ENCODE measurements around the gene RAB11FIP4.
A peak's percentile ranks its signal among the peaks of the same experiment; 100 is the strongest.

RAB11FIP4 gene

DNA sequence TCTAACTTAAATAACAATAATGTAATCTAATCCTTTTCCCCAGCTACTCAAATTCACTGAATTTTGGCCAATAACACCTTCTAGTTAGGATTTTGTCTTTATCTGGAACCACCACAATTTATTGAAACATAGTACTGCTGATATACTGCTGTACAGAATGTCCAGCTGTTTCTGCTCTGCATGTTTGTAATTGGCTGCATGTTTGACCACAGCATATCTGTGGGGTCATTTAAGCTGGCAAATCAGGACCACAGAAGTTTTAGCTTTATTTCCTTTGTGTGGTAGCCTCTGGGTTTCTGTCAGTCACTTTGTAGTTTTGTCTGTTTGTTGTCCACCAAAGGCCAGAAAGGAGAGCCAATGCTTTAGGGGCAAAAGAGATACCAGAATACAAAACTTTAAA is 22.2 kb upstream of the RAB11FIP4 start:
- peaks cover 26 to 28% of the 10 kb centered on the region in 2 experiments for H3K36me3 ChIP-seq (ENCODE audit: control insufficient read depth in 2 of 2, insufficient read depth in 1 of 2, low read length in 2 of 2)
- ChIA-PET POLR2A (no interaction called here), CTCF (interaction anchor here (0.5 to 0.8 kb wide), 3 partner anchors 19 to 153 kb away, joined by 3 to 7 read pairs (median 3); no protein-coding TSS in a partner anchor)
- TF ChIP-seq ZNF132 (tag by site-specific recombination; IDR thresholded peaks at IDR 0.05; ENCODE audit: borderline replicate concordance) (no peak), ZSCAN23 (tag by site-specific recombination; IDR thresholded peaks at IDR 0.05) (no peak), ZBTB48 (tag by site-specific recombination; IDR thresholded peaks at IDR 0.05) (no peak)
- 0 out of 2 replicates have a peak, but pooled peaks cover 8% of the 10 kb centered on the region for H3K4me1 ChIP-seq (ENCODE audit: control insufficient read depth, insufficient read depth, low read length)
- H3K4me3 ChIP-seq (ENCODE audit: low read depth, low read length): no peak overlapping the region
- 0 out of 2 replicates have a peak overlapping the region, but pooled peaks have one; percentile 26 for H3K27ac ChIP-seq (ENCODE audit: extremely low read depth, low read depth, low read length)
- H3K9me3 ChIP-seq (ENCODE audit: control insufficient read depth, insufficient read depth, low read depth, low read length): no peaks in the 10 kb centered on the region

DNA sequence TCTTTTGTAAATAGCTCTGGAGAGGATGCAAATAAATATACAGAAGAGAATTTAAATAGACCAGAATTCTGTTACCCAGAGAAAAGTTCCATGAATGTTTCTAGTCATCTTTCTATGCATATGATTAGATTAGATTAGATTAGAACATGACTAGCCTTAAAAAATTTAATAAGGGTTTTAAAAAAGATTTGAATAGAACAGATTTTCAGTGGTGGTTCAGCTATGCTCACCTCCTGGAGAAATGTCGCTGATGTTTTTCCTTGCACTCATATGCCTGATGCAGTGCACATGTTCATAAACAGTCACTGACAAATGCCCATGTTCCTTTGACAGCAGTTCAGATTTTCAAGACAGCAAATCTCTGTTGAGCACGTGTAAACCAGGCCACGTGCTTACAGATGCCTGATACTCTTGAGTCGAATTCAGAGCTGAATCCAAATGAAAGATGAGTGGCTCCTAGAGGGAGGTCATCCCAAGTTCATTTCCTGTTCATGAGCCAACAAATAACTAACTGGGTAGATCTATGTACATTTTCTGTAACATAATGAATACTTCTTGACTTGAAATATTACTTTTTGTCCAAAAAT is 19.9 kb upstream of the RAB11FIP4 start:
- 0 out of 2 replicates have a peak, but pooled peaks cover 8% of the 10 kb centered on the region for H3K4me1 ChIP-seq (ENCODE audit: control insufficient read depth, insufficient read depth, low read length)
- H3K27ac ChIP-seq (ENCODE audit: extremely low read depth, low read depth, low read length): no peak overlapping the region

DNA sequence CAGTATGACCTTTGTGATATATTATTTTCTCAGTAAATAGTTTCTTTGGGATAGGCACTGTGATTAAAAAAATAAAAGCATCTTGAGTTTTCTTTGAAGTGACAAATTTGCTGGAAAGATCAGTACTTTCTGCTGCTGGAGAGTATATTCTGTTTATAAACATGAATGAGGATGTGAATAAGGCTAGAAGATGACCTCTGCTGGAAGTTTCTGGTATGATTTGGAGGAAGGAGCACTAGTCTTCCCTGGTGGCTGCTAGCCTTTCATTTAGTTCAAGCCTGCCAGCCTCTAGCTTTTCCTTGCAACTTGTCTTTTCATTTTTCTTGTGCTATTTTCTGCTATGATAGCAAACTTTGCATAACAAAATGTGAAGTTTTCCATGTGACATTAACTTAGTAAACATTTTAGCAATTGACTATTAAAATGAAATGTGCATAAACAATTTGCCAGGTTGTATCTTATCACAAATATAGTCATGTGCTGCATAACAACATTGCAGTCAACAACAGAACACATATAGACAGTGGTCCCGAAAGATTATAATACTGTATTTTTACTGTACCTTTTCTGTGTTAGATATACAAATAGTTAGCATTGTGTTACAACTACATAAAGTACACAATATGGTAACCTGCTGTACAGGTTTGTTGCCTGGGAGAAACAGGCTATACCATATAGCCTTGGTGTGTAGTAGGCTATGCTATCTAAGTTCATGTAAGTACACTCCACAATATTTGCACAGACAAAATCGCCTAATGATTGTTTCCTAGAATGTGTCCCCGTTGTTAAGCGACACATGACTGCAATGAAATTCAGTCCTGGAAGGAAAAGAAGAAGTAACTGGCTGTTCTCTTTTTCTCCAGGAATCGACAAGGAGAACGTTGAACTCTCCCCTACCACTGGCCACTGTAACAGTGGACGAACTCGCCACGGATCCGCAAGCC is 18.1 kb upstream of the RAB11FIP4 start:
- no peak for TF ChIP-seq ZNF10 (tag by site-specific recombination; IDR thresholded peaks at IDR 0.05)
- peak; percentile 68 for TF ChIP-seq ZNF654 (tag by site-specific recombination; IDR thresholded peaks at IDR 0.05; ENCODE audit: low read depth)
- TF ChIP-seq IKZF3 (tag by site-specific recombination; IDR thresholded peaks at IDR 0.05): no peak
- peak; percentile 36; the same call in 1 of the 2 replicates for TF ChIP-seq PRDM1 (tag by site-specific recombination; IDR thresholded peaks at IDR 0.05)
- no peak for TF ChIP-seq GFI1B (tag by site-specific recombination; IDR thresholded peaks at IDR 0.05)
- TF ChIP-seq KLF8 (tag by site-specific recombination; IDR thresholded peaks at IDR 0.05): no peak
- TF ChIP-seq ZIC2 (tag by site-specific recombination; IDR thresholded peaks at IDR 0.05): no peak
- ChIA-PET CTCF (interaction anchor here (0.5 to 1.9 kb wide), 19 partner anchors 10 to 479 kb away, joined by 3 to 8 read pairs (median 3); no protein-coding TSS in a partner anchor), POLR2A (no interaction called here)
- peaks cover 18 to 32% of the 10 kb centered on the region in 2 experiments; a peak in 2 of 3 replicates for H3K36me3 ChIP-seq (ENCODE audit: control insufficient read depth in 2 of 2, insufficient read depth in 1 of 2, low read length in 2 of 2)
- no peaks in the 10 kb centered on the region for H3K9me3 ChIP-seq (ENCODE audit: control insufficient read depth, insufficient read depth, low read depth, low read length)
- H3K4me1 ChIP-seq (ENCODE audit: control insufficient read depth, insufficient read depth, low read length): 0 out of 2 replicates have a peak, but pooled peaks cover 8% of the 10 kb centered on the region
- H3K4me3 ChIP-seq (ENCODE audit: low read depth, low read length): no peak overlapping the region
- no peak overlapping the region for H3K27ac ChIP-seq (ENCODE audit: extremely low read depth, low read depth, low read length)

More for the DNA sequence above, 19.9 kb upstream of the RAB11FIP4 start:
- CTCF ChIA-PET: interaction anchor here (0.5 to 1.9 kb wide), 9 partner anchors 9 to 1297 kb away, joined by 3 to 8 read pairs (median 5); no protein-coding TSS in a partner anchor
- POLR2A ChIA-PET: interaction anchor here (0.6 to 0.7 kb wide), 2 partner anchors 11 to 974 kb away, joined by 3 read pairs; no protein-coding TSS in a partner anchor
- H3K36me3 ChIP-seq (ENCODE audit: control insufficient read depth in 2 of 2, insufficient read depth in 1 of 2, low read length in 2 of 2): peaks cover 25 to 29% of the 10 kb centered on the region in 2 experiments
- TF ChIP-seq ZFP41 (tag by site-specific recombination; IDR thresholded peaks at IDR 0.05; ENCODE audit: borderline replicate concordance) (no peak), ZBTB17 (tag by site-specific recombination; IDR thresholded peaks at IDR 0.05) (peak; percentile 86)
- no peak overlapping the region for H3K4me3 ChIP-seq (ENCODE audit: low read depth, low read length)
- H3K9me3 ChIP-seq (ENCODE audit: control insufficient read depth, insufficient read depth, low read depth, low read length): no peaks in the 10 kb centered on the region

DNA sequence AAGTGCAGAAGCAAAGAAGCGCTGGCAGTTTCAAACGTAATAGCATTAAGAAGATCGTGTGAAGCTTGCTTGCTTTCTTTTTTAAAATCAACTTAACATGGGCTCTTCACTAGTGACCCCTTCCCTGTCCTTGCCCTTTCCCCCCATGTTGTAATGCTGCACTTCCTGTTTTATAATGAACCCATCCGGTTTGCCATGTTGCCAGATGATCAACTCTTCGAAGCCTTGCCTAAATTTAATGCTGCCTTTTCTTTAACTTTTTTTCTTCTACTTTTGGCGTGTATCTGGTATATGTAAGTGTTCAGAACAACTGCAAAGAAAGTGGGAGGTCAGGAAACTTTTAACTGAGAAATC is 17.4 kb upstream of the RAB11FIP4 start:
- CTCF ChIA-PET: interaction anchor here (0.7 to 1.0 kb wide), 2 partner anchors 63 to 469 kb away, joined by 3 read pairs; no protein-coding TSS in a partner anchor
- Histone ChIP-seq H3K9me3 (ENCODE audit: control insufficient read depth, insufficient read depth, low read depth, low read length) (no peaks in the 10 kb centered on the region), H3K4me3 (ENCODE audit: low read depth, low read length) (no peak overlapping the region), H3K27ac (ENCODE audit: extremely low read depth, low read depth, low read length) (no peak overlapping the region), H3K36me3 (ENCODE audit: control insufficient read depth in 2 of 2, insufficient read depth in 1 of 2, low read length in 2 of 2) (peaks cover 18 to 34% of the 10 kb centered on the region in 2 experiments; a peak in 2 of 3 replicates), H3K4me1 (ENCODE audit: control insufficient read depth, insufficient read depth, low read length) (0 out of 2 replicates have a peak, but pooled peaks cover 8% of the 10 kb centered on the region)
- POLR2A ChIA-PET: no interaction called here
- no peak for TF ChIP-seq WT1 (tag by site-specific recombination; IDR thresholded peaks at IDR 0.05)
- TF ChIP-seq, protein P1, sequence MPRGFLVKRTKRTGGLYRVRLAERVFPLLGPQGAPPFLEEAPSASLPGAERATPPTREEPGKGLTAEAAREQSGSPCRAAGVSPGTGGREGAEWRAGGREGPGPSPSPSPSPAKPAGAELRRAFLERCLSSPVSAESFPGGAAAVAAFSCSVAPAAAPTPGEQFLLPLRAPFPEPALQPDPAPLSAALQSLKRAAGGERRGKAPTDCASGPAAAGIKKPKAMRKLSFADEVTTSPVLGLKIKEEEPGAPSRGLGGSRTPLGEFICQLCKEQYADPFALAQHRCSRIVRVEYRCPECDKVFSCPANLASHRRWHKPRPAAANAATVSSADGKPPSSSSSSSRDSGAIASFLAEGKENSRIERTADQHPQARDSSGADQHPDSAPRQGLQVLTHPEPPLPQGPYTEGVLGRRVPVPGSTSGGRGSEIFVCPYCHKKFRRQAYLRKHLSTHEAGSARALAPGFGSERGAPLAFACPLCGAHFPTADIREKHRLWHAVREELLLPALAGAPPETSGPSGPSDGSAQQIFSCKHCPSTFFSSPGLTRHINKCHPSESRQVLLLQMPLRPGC (tag by site-specific recombination; IDR thresholded peaks at IDR 0.05): no peak
- no peak for TF ChIP-seq BCL11A (tag by site-specific recombination; IDR thresholded peaks at IDR 0.05; ENCODE audit: low read depth)
- TF ChIP-seq ZNF423 (tag by site-specific recombination; IDR thresholded peaks at IDR 0.05): no peak
- TF ChIP-seq, protein P2, sequence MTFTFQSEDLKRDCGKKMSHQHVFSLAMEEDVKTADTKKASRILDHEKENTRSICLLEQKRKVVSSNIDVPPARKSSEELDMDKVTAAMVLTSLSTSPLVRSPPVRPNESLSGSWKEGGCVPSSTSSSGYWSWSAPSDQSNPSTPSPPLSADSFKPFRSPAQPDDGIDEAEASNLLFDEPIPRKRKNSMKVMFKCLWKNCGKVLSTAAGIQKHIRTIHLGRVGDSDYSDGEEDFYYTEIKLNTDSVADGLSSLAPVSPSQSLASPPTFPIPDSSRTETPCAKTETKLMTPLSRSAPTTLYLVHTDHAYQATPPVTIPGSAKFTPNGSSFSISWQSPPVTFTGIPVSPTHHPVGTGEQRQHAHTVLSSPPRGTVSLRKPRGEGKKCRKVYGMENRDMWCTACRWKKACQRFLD (tag by site-specific recombination; IDR thresholded peaks at IDR 0.05): no peak
- TF ChIP-seq, protein P3, sequence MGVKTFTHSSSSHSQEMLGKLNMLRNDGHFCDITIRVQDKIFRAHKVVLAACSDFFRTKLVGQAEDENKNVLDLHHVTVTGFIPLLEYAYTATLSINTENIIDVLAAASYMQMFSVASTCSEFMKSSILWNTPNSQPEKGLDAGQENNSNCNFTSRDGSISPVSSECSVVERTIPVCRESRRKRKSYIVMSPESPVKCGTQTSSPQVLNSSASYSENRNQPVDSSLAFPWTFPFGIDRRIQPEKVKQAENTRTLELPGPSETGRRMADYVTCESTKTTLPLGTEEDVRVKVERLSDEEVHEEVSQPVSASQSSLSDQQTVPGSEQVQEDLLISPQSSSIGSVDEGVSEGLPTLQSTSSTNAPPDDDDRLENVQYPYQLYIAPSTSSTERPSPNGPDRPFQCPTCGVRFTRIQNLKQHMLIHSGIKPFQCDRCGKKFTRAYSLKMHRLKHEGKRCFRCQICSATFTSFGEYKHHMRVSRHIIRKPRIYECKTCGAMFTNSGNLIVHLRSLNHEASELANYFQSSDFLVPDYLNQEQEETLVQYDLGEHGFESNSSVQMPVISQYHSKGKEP (tag by site-specific recombination; IDR thresholded peaks at IDR 0.05): no peak

Data from HEK293 (cell line).